Inflammatory macrophage (primary cell): ENCODE results near the gene GRIN1.

Experiments
- DNase-seq, 2 donors: peaks; one replicate each; pipeline ENCODE4 v3.0.0-alpha.2; 2020 to 2022

GRIN1 gene

GRCh38 chr9:137165250-137165836 lies 26.4 kb downstream of the GRIN1 start:
- DNase-seq, result no peak

- no peak for DNase-seq
These were observed 27.7 kb downstream of the GRIN1 start for GRCh38 chr9:137166380-137167229.

DNA sequence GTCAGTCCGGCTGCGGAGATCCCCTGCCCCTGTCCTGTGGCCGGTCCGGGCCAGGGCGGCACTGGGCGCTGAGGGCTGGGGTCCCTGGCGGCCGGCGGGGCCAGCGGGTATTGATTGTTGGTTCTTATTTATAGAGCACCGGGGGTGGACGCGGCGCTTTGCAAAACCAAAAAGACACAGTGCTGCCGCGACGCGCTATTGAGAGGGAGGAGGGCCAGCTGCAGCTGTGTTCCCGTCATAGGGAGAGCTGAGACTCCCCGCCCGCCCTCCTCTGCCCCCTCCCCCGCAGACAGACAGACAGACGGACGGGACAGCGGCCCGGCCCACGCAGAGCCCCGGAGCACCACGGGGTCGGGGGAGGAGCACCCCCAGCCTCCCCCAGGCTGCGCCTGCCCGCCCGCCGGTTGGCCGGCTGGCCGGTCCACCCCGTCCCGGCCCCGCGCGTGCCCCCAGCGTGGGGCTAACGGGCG lies 28.4 kb downstream of the GRIN1 start:
- no peak for DNase-seq

- DNase-seq, result no peak
These were observed 29.0 kb downstream of the GRIN1 start for GRCh38 chr9:137167747-137168572.

GRCh38 chr9:137168573-137168903 lies 29.6 kb downstream of the GRIN1 start:
- no peak for DNase-seq

GRCh38 chr9:137168904-137169856 lies 30.2 kb downstream of the GRIN1 start:
- no peak for DNase-seq

DNA sequence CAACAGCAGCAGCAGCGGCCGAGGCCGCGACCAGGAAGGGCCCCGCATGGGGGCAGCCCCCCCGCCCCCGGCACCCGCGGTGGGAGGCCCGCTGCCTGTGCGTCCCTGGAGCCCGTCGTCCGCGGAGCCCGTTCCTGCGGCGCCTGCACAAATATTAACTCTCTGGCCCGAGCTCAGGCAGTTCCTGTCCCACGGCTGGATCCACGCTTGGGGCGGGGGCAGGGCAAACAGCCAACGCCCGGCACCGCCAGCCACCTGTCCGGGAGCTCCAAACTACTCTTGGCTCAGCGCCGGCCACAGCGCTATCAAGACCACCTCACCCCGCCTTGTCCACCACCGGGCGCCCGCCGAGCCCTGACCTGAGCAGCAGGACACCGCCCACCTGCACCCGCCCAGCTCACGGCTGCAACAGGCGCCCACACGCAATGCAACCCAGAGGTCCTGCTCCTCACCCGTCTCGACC lies 31.0 kb downstream of the GRIN1 start, which contains the start of gene LRRC26:
TSS of gene LRRC26 (minus strand) at position 156 of the 463 bp plus-strand sequence. CDS start at position 48, 108 bp downstream.
- DNase-seq, result no peak

DNA sequence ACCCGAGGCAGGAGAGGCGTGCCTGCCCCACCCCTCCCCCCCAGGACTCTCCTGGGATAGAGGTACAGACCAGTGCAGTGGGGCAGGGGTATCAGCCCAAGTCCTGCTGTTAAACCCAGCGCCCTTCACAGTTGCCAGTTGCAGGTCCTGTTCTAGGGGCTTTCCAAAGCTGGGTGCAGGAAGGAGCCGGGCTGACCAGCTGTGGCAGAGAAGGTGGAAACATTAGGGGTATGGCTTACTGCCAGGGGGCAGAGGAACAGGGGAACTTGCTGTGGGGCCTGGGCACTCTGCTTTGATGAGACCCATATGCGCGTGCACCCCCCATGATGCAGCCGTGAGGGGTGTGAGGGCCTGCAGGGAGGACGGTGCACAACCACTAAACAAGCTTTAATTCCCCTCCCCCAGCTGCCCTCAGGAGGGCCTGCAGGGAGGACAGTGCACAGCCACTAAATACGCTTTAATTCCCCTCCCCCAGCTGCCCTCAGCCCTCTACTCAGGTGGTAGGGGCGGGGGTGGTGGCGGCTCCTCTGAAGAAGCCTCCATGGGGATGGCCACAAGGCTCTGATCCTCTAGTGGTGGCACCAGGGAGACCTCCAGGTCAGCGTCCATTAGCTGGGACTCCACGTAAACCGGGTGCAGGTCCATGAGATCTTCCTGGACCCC lies 31.7 kb downstream of the GRIN1 start:
- no peak for DNase-seq

DNA sequence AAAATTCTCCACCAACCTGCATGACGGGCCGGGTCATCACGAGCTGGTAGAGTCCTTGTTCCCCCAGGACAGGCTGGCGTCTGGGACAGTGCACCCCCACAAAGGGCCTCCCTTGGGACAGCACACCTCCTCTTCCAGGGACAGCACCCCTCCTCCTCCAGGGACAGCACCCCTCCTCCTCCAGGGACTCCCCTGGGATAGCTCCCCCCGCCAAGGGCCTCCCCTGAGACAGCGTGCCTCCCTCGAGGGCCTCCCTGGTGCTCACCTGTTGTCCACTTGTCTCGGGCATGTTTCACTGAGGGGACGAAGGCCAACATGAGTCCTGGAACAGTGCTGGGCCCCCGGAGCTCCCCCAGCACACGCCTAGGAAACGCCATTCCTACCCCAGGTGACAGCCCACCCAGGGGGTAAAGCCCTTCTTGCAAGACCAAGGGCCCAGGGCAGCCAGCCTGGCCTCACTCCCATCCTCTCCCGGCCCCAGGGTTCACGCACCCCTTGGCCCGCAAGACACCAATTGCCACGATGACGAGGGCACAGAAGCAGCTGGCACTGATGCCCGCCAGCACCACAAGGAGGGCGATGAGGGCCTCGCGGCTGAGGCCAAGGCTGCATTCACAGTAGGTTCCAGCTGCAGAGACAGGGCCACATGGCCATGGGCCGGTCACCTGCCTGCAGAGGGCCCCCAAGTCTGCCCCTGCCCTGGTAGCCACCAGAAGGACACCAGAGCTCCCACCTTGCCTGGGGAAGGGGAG lies 32.4 kb downstream of the GRIN1 start:
- DNase-seq, result no peak

- DNase-seq, result no peak
These were observed 34.2 kb downstream of the GRIN1 start for GRCh38 chr9:137172901-137173795.

GRCh38 chr9:137173796-137174664 lies 35.1 kb downstream of the GRIN1 start:
- DNase-seq, result no peak

GRCh38 chr9:137174722-137175293 lies 35.9 kb downstream of the GRIN1 start:
- DNase-seq, result no peak

- DNase-seq, result no peak
These were observed 36.5 kb downstream of the GRIN1 start for GRCh38 chr9:137175345-137175961.

GRCh38 chr9:137176302-137177182 lies 37.6 kb downstream of the GRIN1 start:
- DNase-seq, result peak; percentile 20 to 21

- no peak for DNase-seq
These were observed 39.4 kb downstream of the GRIN1 start for GRCh38 chr9:137178201-137178938.
